GM19023 (cell line): ENCODE data around the gene KDM5A.
"Not testable (repeated sequence)": the region's sequence is repeated elsewhere in the genome, so short reads cannot be mapped to it uniquely, and the experiment has no call there.

Experiments
- ATAC-seq: cut with Tn5 transposase; IDR thresholded peaks from one replicate; pipeline ENCODE4 v1.9.1; 2021; ENCODE audit warnings: mild to moderate bottlenecking, moderate library complexity; ENCODE audit not compliant: unreplicated experiment

The KDM5A gene

DNA sequence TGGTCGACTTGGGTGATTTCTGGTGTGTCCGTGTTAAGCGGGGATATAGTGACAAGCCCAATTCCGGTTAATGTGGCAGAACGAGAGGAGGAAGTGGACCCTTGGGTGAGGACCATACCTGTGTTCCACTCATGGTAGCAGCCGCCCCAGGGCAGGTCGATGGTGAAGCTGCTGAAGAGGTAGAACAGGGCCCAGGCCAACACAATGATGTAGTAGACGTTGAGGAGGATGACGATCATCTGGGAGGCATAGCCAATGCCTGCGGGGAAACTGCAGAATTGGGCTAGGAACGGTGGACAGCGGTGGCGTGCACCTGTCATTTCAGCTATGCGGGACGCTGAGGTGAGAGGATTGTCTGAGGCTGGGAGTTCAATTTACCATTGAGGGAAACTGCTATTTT lies 146.6 kb downstream of the KDM5A start:
- ATAC-seq, result no peak

DNA sequence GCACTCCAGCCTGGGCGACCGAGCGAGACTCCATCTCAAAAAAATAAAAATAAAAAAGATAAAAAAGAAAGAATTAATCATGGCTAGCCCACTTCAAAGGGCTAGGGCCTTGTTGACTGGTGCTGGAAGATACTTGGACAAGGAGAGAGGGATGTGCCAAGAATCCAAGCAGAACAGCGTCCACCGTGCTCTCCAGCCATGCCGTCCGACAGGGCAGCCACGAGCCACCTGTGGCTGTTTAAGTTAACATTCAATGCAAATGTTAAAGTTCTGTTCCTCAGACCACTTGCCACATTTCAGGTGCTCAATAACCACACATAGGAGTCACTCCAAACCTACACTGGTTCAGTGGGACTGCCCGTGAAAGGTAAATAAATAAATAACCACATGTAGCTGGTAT lies 147.9 kb downstream of the KDM5A start:
- no peak for ATAC-seq

DNA sequence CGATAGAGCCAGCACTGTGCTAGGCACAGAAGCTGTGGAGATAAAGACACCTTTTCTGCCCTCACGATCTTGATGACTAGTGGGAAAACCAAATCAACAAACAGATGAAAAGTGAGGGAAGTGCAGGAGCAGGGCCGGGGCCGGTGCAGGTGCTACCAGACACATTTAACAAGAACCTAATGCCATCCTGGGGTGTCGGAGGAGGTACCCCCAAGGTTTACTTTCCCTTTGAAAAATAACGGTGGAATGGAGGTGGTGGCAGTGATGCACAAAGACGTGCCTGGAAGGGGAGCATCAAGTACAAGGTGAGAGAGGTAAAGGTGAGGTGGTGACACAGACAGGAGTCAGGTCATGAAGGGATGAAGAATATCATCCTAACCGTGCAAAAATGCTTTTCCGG lies 148.6 kb downstream of the KDM5A start:
- no peak for ATAC-seq

DNA sequence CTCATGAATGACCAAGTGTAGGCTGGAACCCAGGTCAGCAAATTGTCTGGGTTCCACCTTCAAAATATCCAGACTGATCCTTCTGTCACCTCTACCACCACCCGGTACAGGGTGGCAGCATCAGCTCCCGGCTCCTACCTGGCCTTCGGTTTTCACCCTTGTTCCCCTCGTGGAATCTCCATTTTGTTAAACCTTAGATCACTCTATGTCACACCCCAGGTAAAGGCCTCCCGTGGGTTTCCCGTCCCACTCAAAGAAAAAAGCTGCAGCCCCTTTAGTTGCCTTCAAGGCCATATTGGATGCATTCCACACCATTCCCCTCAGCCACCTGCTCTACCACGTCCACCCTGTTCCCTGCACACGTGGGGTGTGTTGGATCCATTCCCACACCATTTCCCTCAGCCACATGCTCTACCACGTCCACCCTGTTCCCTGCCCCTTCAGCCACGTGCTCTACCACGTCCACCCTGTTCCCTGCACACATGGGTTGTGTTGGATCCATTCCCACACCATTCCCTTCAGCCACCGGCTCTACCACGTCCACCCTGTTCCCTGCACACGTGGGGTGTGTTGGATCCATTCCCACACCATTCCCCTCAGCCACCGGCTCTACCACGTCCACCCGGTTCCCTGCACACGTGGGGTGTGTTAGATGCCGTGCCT lies 150.3 kb downstream of the KDM5A start:
- ATAC-seq, result no peak

DNA sequence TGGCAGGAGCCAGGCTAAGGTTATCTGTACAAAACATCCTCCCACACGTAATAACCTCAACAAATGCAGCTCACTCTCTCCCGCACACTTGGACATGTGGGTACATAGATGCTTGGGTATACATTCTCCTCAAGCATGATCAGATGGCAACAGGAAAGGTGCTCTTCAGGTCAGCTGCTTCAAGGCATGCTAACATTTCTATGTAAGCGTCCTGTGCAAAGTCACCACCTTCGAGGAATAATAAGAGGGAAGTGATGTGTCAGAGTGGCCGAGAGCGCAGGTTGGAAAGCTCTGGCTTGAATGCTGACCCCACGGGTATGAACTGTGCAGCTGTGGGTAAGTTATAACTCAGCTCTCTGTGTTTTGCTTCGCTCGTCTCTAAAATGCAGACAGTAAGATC lies 151.0 kb downstream of the KDM5A start:
- no peak for ATAC-seq

DNA sequence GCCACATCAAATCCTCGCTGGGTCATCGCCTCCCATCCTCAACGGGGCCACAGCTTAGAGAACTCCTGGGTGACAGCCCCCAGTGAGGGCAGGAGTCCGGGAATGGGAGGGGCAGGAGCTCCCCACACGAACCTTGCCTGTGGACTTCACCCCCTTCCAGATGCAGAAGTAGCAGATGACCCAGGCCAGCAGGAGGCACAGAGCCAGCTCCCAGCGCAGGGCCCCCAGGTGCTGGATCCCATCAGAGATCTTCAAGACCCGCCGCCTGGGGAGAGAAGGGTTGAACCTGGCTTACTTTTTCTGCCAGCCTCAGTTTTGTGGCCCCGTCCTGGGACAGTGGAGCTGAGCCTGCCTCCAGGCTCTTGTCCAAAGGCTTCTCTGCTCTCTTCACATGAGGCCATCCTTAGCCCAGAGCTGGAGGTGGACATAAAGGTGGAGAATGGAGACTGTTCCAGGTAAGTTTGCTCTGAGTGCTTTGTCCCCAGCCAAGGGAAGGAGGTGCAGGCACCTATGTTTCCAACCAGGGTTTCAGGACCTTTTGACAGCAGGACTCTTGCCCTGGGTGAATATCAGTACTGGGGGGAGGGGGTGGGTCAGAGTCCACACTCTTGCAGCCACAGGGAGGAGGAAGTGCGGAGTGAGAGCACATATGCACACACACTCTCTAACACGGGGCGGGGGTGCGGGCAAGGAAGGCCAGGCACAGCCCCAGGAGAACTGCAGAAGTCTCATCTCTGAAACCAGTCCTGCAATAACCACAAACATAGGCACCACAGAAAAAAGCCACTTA lies 151.9 kb downstream of the KDM5A start:
- no peak for ATAC-seq

DNA sequence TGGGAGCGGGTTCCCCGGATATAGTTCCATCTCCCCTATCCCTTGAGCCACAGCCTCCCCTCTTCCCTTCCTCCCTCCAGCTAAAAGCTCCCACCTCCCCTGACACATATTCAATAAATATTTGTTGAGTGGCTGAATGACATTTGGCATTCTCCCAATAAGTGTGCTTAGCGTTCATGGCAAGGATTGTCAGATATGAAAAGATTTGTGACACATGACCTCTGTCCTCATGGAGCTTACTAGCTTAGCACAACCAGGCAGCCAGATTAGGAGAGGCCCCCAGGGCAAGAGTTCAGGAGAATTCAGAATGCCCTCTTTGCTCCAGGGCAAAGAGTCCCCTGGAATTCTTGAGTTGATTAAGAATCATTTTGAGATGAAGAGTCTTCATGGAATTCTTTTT lies 152.7 kb downstream of the KDM5A start:
- ATAC-seq, result no peak

DNA sequence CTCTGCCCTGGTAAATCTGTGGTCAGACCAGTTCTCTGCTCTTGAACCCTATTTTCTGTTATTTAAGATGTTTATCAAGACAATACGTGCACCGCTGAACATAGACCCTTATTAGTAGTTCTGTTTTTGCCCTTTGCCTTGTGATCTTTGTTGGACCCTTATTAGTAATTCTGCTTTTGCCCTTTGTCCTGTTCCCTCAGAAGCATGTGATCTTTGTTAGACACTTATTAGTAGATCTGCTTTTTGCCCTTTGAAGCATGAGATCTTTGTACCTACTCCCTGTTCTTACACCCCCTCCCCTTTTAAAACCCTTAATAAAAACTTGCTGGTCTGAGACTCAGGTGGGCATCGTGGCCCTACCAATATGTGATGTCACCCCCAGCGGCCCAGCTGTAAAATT lies 153.2 kb downstream of the KDM5A start:
- not testable (repeated sequence) for ATAC-seq

DNA sequence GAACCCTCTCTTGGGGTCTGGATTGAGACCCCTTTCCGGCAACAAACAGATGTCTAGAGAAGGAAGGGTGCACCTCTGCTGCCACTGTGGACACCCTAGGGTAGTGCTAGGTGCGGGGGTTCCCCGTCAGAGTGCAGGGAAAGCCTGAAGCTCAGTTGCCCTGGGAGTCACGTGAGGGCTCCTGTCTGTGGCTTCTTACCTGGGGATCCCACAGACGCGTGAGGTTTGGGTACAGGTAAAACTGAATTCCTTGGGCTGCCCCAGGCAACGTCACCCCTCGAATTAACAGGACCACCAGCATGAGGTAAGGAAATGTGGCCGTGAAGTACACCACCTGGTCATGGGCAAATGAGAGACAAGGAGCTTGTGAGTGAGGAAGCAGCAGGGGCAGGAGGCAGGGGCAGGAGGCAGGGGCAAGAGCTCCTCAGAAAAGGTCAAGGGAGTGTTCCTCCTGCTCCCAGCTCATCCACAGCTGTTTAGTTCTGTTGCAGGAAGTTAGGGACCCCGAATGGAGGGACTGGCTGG lies 154.2 kb downstream of the KDM5A start:
- no peak for ATAC-seq

DNA sequence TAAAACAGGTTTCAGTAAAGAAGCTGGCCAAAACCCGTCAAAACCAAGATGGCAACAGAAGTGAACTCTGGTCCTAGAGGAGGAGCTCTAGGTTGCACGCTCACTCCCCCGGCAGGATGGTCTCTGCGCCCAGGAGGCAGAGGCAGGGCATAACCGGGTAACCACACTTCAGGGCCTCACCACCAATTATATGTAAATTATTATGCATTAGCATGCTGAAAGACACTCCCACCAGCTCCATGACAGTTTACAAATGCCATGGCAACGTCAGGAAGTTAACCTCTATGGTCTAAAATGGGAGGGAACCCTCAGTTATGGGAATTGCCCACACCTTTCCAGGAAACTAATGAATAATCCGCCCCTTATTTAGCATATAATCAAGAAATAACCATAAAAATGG lies 155.1 kb downstream of the KDM5A start:
- no peak for ATAC-seq

DNA sequence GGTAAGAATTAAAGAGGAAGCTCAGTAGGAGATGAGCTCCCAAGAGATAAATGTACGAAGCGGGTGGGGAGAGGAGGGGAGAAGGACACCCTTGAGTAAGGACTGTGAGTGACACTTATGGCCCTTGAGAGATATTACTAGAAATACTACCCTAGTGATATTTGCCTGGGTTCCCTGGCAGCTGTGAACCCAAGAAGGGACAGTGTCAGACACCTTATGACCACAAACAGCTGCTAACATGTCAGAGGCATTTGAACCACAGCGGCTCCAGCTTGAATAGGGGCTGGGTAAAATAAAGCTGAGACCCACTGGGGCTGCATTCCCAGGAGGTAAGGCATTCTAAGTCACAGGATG lies 155.5 kb downstream of the KDM5A start:
- no peak for ATAC-seq

DNA sequence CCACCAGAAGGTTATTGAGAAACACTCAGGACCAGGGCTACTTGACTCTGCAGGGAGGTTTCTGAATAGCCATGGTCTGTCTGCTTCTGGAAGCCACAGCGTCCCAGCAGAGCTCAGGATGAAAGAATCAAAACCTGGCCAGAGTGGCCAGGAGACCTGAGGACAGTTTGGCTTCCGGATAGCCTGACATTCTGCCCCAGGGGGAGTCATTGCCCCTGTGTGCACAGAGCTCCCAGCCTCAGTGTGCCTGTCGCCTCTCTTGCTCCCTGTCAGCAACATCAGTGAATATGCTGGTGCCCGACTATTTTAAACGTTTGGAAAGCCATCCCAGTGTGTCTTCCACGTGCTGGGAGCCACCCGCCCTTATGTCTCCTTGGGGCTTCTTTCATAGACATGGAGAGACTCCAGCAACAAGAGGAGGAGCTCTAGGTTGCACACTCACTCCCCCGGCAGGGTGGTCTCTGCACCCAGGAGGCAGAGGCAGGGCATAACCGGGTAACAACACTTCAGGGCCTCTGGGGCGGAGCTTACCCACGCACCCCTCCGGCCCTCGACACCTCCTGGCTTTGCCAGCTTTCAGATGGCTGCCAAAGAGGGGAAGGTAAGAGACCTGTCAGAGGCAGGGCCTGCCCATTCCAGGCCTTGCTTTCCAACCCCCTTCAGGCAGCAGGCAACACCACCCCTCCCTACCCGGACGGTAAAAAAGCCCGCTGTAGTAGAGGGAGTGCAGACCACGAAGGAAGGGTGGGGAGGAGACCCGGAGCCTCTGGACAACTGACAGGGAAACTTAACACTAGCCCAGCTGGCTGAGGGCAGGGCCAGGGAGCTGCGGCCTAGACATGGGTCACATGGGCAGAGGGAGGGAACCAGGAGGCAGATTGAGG lies 156.1 kb downstream of the KDM5A start:
- no peak for ATAC-seq

DNA sequence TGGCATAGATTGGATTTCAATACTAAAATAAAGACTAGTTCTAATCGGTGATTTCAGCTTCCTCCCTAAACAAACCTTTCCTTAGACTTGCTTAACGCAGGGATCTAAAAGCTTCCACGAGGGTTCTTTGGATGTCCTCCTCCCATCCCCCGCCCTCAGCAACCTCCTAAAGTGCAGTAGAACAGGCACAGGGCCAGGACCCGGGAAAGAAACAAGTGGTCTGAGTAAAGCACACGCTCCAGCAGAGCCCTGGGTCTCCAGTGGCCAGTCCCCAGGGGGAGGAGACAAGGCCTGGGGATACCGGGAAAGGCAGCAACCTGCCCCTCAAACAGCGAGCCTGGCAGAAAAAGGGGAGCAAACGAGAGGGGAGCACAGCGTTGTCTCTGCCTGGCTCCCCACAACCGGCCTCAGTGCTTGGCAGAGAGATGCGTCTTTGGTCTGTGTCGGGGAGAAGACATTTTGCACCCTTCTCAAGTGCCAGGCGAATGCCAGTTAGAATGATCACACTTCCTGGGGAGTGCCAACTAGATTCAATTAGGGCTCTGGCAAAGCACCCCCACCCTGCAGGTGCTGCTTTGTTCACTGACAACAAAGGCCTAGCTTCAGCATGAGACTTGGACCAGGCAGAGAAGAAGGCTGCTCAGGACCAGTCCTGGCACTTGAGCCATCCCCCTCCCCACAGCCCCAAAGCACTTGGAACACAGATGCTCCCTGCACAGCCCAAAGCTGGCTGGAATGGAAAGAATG lies 158.0 kb downstream of the KDM5A start:
- ATAC-seq, result no peak
